Naive thymus-derived CD4-positive, alpha-beta T cell (primary cell): Measurements from ENCODE around the gene TFG. TPM values are rescaled to one million over a fixed set of nuclear protein-coding genes. Genes with fewer than 3 reads are reported as not detected.

ENCODE experiments used
- ATAC-seq: fragments of 150-1000 bp; cut with Tn5 transposase; 2 replicates; pipeline ENCODE4 v1.10.0; 2021; ENCODE audit warnings: mild to moderate bottlenecking, moderate library complexity
- CTCF ChIA-PET: fragments of 350-600 bp; sonication (Branson Sonifier 250); formaldehyde crosslinking; loops from one replicate; lab custom pipeline; 2021; ENCODE audit warnings: antibody characterized with exemption; lab: Charles Lee
- POLR2A ChIA-PET: fragments of 350-600 bp; sonication (Branson Sonifier 250); formaldehyde crosslinking; loops from one replicate; lab custom pipeline; 2021; ENCODE audit warnings: antibody characterized with exemption, inconsistent platforms; lab: Charles Lee
- DNase-seq, 9 donors: peaks; one replicate each; pipeline versions ENCODE4 v3.0.0 to v3.0.0-alpha.2; 2020 to 2022; ENCODE audit warnings: mixed read lengths in 1 of 9
- H3K27ac ChIP-seq: one replicate; pipeline ENCODE4 v1.7.0; 2013; ENCODE audit warnings: mild to moderate bottlenecking, low read depth, low read length, moderate library complexity
- H3K27me3 ChIP-seq, 2 donors: one replicate each; pipeline ENCODE4 v1.7.0; 2013; ENCODE audit warnings: low read length in 2 of 2, mild to moderate bottlenecking in 2 of 2, moderate library complexity in 2 of 2; ENCODE audit not compliant: control insufficient read depth in 2 of 2, insufficient read depth in 2 of 2
- H3K36me3 ChIP-seq, 3 experiments: 1 replicate in 2 of 3; 2 replicates in 1 of 3; pipeline ENCODE4 v1.7.0; 2013; ENCODE audit warnings: low read length in 3 of 3, mild to moderate bottlenecking in 3 of 3, moderate library complexity in 1 of 3; ENCODE audit not compliant: insufficient read depth in 3 of 3, control insufficient read depth in 2 of 3
- H3K4me1 ChIP-seq, 2 donors: one replicate each; pipeline ENCODE4 v1.7.0; 2013; ENCODE audit warnings: low read length in 2 of 2, mild to moderate bottlenecking in 2 of 2, moderate library complexity in 1 of 2; ENCODE audit not compliant: control insufficient read depth in 2 of 2, insufficient read depth in 2 of 2
- H3K4me3 ChIP-seq: 2 replicates; pipeline ENCODE4 v1.7.0; 2013; ENCODE audit warnings: mild to moderate bottlenecking, low read length
- H3K9me3 ChIP-seq, 3 experiments: 1 replicate in 2 of 3; 2 replicates in 1 of 3; pipeline ENCODE4 v1.7.0; 2013; ENCODE audit warnings: low read length in 3 of 3; ENCODE audit not compliant: control insufficient read depth in 2 of 3
- H3K27ac Mint-ChIP-seq, 9 donors: one replicate each; pipeline ENCODE4 v1.8.0; 2020 to 2022; ENCODE audit warnings: mixed read lengths in 9 of 9, mild to moderate bottlenecking in 8 of 9, moderate library complexity in 5 of 9, inconsistent platforms in 2 of 9
- H3K27me3 Mint-ChIP-seq, 5 donors: one replicate each; pipeline ENCODE4 v1.8.0; 2021 to 2022; ENCODE audit warnings: mixed read lengths in 5 of 5, mild to moderate bottlenecking in 1 of 5
- H3K36me3 Mint-ChIP-seq, 5 donors: one replicate each; pipeline ENCODE4 v1.8.0; 2020 to 2022; ENCODE audit warnings: mixed read lengths in 5 of 5, mild to moderate bottlenecking in 3 of 5, inconsistent platforms in 1 of 5
- H3K4me1 Mint-ChIP-seq, 7 donors: one replicate each; pipeline ENCODE4 v1.8.0; 2020 to 2022; ENCODE audit warnings: mixed read lengths in 7 of 7, mild to moderate bottlenecking in 3 of 7, inconsistent platforms in 1 of 7
- H3K4me3 Mint-ChIP-seq, 10 donors: one replicate each; pipeline ENCODE4 v1.8.0; 2020 to 2022; ENCODE audit warnings: mild to moderate bottlenecking in 10 of 10, mixed read lengths in 10 of 10, moderate library complexity in 6 of 10, inconsistent platforms in 2 of 10
- H3K9me3 Mint-ChIP-seq, 11 donors: one replicate each; pipeline ENCODE4 v1.8.0; 2020 to 2022; ENCODE audit warnings: mixed read lengths in 11 of 11, mild to moderate bottlenecking in 4 of 11, inconsistent platforms in 1 of 11, moderate library complexity in 1 of 11
- intact Hi-C, 2 donors: fragments of 100-400 bp; cut with micrococcal nuclease; formaldehyde crosslinking; loops; one replicate each; pipeline ENCODE4 v1.15.1; 2023
- polyA plus RNA-seq, 2 donors: library from polyadenylated mRNA; unstranded; fragments of 300-500 nt; fragmentation: Illumina TruSeq; gene quantifications; one replicate each; pipeline ENCODE4 v1.2.3, GENCODE V29; 2021
- total RNA-seq, 6 experiments: library from RNA in 5 of 6; stranded (reverse) in 5 of 6; gene quantifications; 1 replicate in 5 of 6; 2 replicates in 1 of 6; pipeline ENCODE4 v1.2.3 and lab custom pipeline; 2021 to 2026

TFG gene
- total and polyA plus RNA-seq, 7 experiments from 2014 or later: 40.8 to 72.2 (median 45.6) TPM

GRCh38 chr3:100761951-100762350, 52.7 kb downstream of the TFG start:
- peaks cover 0 to 8% (median 3%) of the 10 kb centered on the region in 5 donors for H3K36me3 Mint-ChIP-seq
- ATAC-seq: no peak
- peaks cover 0 to 3% (median 0%) of the 10 kb centered on the region in 5 donors for H3K27me3 Mint-ChIP-seq
- DNase-seq: no peak
- POLR2A ChIA-PET: no interaction called here
- H3K9me3 Mint-ChIP-seq: no peaks in the 10 kb centered on the region
- H3K4me1 Mint-ChIP-seq: peaks cover 0 to 24% (median 0%) of the 10 kb centered on the region in 7 donors
- H3K36me3 ChIP-seq: no peaks in the 10 kb centered on the region
- no peak overlapping the region for H3K27ac ChIP-seq
- H3K4me3 ChIP-seq: no peak overlapping the region
- intact Hi-C loops: no loop called here
- no peaks in the 10 kb centered on the region for H3K27me3 ChIP-seq
- CTCF ChIA-PET: no interaction called here
- H3K27ac Mint-ChIP-seq: no peak overlapping the region
- H3K9me3 ChIP-seq: no peaks in the 10 kb centered on the region
- no peaks in the 10 kb centered on the region for H3K4me1 ChIP-seq
- no peak overlapping the region for H3K4me3 Mint-ChIP-seq

- CTCF ChIA-PET: no interaction called here
- POLR2A ChIA-PET: no interaction called here
- ATAC-seq: no peak
These were observed 56.2 kb downstream of the TFG start for GRCh38 chr3:100765437-100765975.

GRCh38 chr3:100766069-100766468, 56.8 kb downstream of the TFG start:
- no peaks in the 10 kb centered on the region for H3K27me3 ChIP-seq
- H3K4me1 Mint-ChIP-seq: peaks cover 0 to 14% (median 0%) of the 10 kb centered on the region in 7 donors
- H3K36me3 Mint-ChIP-seq: peaks cover 0 to 8% (median 0%) of the 10 kb centered on the region in 5 donors
- intact Hi-C loops: no loop called here
- H3K4me3 ChIP-seq: no peak overlapping the region
- H3K4me1 ChIP-seq: no peaks in the 10 kb centered on the region
- H3K27ac ChIP-seq: no peak overlapping the region
- H3K4me3 Mint-ChIP-seq: no peak overlapping the region
- peaks cover 0 to 1% (median 0%) of the 10 kb centered on the region in 11 donors for H3K9me3 Mint-ChIP-seq
- ChIA-PET CTCF (no interaction called here), POLR2A (no interaction called here)
- H3K27me3 Mint-ChIP-seq: peaks cover 0 to 9% (median 0%) of the 10 kb centered on the region in 5 donors
- no peaks in the 10 kb centered on the region for H3K36me3 ChIP-seq
- H3K9me3 ChIP-seq: no peaks in the 10 kb centered on the region
- no peak overlapping the region for H3K27ac Mint-ChIP-seq
- ATAC-seq (no peak), DNase-seq (no peak)

More at GRCh38 chr3:100765437-100765975, 56.2 kb downstream of the TFG start:
- no peaks in the 10 kb centered on the region for H3K9me3 ChIP-seq
- DNase-seq: no peak
- Mint-ChIP-seq H3K4me1 (peaks cover 0 to 16% (median 0%) of the 10 kb centered on the region in 7 donors), H3K27me3 (peaks cover 0 to 7% (median 0%) of the 10 kb centered on the region in 5 donors), H3K9me3 (peaks cover 0 to 1% (median 0%) of the 10 kb centered on the region in 11 donors), H3K27ac (no peak overlapping the region), H3K36me3 (peaks cover 0 to 8% (median 0%) of the 10 kb centered on the region in 5 donors), H3K4me3 (no peak overlapping the region)
- H3K27me3 ChIP-seq: no peaks in the 10 kb centered on the region
- H3K36me3 ChIP-seq: no peaks in the 10 kb centered on the region
- H3K4me1 ChIP-seq: no peaks in the 10 kb centered on the region
- no peak overlapping the region for H3K4me3 ChIP-seq
- intact Hi-C loops: no loop called here
- no peak overlapping the region for H3K27ac ChIP-seq

GRCh38 chr3:100769693-100770092, 60.4 kb downstream of the TFG start:
- no peak for DNase-seq
- no peak overlapping the region for H3K4me3 Mint-ChIP-seq
- Histone ChIP-seq H3K9me3 (no peaks in the 10 kb centered on the region), H3K36me3 (no peaks in the 10 kb centered on the region), H3K27ac (no peak overlapping the region), H3K4me3 (no peak overlapping the region), H3K27me3 (no peaks in the 10 kb centered on the region), H3K4me1 (no peaks in the 10 kb centered on the region)
- CTCF ChIA-PET: no interaction called here
- H3K27ac Mint-ChIP-seq: no peak overlapping the region
- peaks cover 0 to 13% (median 0%) of the 10 kb centered on the region in 11 donors for H3K9me3 Mint-ChIP-seq
- peaks cover 0 to 9% (median 0%) of the 10 kb centered on the region in 5 donors for H3K36me3 Mint-ChIP-seq
- POLR2A ChIA-PET: no interaction called here
- peaks cover 0 to 11% (median 0%) of the 10 kb centered on the region in 7 donors for H3K4me1 Mint-ChIP-seq
- no peak for ATAC-seq
- peaks cover 0 to 6% (median 0%) of the 10 kb centered on the region in 5 donors for H3K27me3 Mint-ChIP-seq
- intact Hi-C loops: no loop called here

- no peak overlapping the region for H3K4me3 Mint-ChIP-seq
- H3K36me3 ChIP-seq: no peaks in the 10 kb centered on the region
- ChIA-PET POLR2A (no interaction called here), CTCF (no interaction called here)
- peaks cover 0 to 6% (median 0%) of the 10 kb centered on the region in 5 donors for H3K36me3 Mint-ChIP-seq
- H3K27ac ChIP-seq: no peak overlapping the region
- no peak overlapping the region for H3K4me3 ChIP-seq
- no peak overlapping the region for H3K27ac Mint-ChIP-seq
- H3K4me1 Mint-ChIP-seq: no peaks in the 10 kb centered on the region
- intact Hi-C loops: no loop called here
- H3K27me3 ChIP-seq: no peaks in the 10 kb centered on the region
- no peaks in the 10 kb centered on the region for H3K9me3 ChIP-seq
- DNase-seq: no peak
- H3K4me1 ChIP-seq: no peaks in the 10 kb centered on the region
- ATAC-seq: no peak
- peaks cover 0 to 3% (median 0%) of the 10 kb centered on the region in 5 donors for H3K27me3 Mint-ChIP-seq
- peaks cover 0 to 13% (median 0%) of the 10 kb centered on the region in 11 donors for H3K9me3 Mint-ChIP-seq
These were observed 65.9 kb downstream of the TFG start for GRCh38 chr3:100775226-100775625.

GRCh38 chr3:100775669-100776068, 66.4 kb downstream of the TFG start:
- Histone ChIP-seq H3K4me1 (no peaks in the 10 kb centered on the region), H3K27ac (no peak overlapping the region), H3K4me3 (no peak overlapping the region), H3K27me3 (no peaks in the 10 kb centered on the region), H3K36me3 (no peaks in the 10 kb centered on the region), H3K9me3 (no peaks in the 10 kb centered on the region)
- no peak for ATAC-seq
- intact Hi-C loops: no loop called here
- H3K27me3 Mint-ChIP-seq: peaks cover 0 to under 1% (median 0%) of the 10 kb centered on the region in 5 donors
- no peak for DNase-seq
- peaks cover 0 to 13% (median 0%) of the 10 kb centered on the region in 11 donors for H3K9me3 Mint-ChIP-seq
- H3K4me3 Mint-ChIP-seq: no peak overlapping the region
- H3K36me3 Mint-ChIP-seq: peaks cover 0 to 6% (median 0%) of the 10 kb centered on the region in 5 donors
- no peaks in the 10 kb centered on the region for H3K4me1 Mint-ChIP-seq
- H3K27ac Mint-ChIP-seq: no peak overlapping the region
- ChIA-PET POLR2A (no interaction called here), CTCF (no interaction called here)
